Metanephros (tissue), 2 donors: ENCODE data around the gene PPM1M. TPM values are rescaled to one million over a fixed set of nuclear protein-coding genes. Genes with fewer than 3 reads are reported as not detected.

Experiments used
- small RNA-seq: library from RNA; depleted of rRNA; stranded (forward); fragments of <200 nt; gene quantifications from one replicate; pipeline ENCODE3, GENCODE V24; 2014; ENCODE audit warnings: low replicate concordance
- total RNA-seq: library from RNA; depleted of rRNA; stranded (reverse); fragments of >200 nt; gene quantifications from one replicate; pipeline ENCODE4 v1.2.3, GENCODE V29; 2014

PPM1M gene
- total RNA-seq: 15.0 TPM

DNA sequence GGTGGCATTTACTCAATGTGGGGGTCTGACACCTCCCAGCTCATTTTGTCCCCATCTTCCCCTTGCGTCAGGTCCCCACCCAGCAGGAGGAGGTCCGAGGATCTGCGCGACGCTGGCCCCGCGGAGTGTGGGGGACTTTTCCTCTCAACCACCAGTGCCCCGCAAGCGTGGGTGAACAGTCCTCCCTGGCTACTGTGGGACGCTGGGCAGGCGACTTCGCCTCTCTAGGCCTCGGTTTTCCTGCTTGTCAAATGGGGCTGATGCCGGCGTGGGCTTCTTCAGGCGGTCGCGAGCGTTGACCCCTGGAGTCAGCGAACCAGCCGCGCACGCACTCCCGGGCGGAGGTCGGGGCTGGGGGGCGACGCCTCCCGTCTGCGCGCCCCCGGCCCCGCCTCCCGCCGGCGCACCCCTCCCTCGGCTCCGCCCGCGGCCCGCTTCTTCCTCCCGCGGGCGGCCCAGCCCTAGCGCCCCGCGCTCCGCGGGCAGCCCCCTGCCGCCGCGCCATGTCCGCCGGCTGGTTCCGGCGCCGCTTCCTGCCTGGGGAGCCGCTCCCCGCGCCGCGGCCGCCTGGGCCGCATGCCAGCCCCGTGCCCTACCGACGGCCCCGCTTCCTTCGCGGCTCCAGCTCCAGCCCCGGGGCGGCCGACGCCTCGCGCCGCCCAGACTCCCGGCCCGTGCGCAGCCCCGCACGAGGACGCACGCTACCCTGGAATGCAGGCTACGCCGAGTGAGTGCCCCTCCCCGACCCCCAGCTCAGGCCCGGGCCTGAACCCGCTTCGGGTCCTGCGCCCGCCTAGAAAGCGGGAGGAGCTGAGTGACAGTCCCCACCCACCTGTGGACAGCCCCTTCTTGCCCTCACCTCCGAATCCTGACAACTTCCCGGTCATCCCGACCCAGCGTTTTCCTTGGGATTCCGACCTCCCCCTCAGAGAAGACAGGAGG is at the start of gene PPM1M:
Gene PPM1M, plus strand, starts transcription at position 438 of the 942 bp plus-strand sequence. Its CDS starts 66 bp downstream, at position 504.

DNA sequence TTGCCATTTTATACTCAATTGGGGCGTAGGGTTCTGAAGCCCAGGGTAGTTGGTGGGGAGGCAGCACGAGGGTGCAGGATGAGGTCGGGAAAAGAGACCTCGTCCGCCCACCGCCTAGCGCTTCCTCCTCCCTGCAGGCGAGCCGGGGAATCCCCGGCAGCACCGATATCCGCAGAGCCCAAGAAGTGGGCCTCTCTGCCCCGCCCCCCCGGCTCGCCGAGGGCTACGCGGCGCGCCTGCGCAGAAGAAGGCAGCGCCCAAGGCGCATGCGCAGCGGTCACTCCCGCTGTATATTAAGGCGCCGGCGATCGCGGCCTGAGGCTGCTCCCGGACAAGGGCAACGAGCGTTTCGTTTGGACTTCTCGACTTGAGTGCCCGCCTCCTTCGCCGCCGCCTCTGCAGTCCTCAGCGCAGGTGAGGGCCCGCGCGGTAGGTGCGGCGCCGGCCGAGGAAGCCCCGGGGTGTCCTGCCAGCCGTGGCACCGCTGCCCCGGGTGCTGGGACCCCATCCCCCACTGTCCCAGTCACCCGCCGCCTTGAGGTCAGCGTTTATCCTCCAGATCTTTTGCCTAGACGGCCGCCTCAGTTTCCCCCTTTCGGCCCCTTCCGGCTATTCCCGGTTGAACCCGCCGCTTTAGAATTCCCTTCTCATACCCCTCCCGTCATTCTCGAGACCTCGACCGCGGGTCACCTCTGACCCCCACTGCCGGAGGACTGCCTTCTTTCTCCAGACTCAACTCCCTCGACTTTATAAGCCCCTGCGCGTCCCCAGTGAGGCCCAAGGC is 47.5 kb upstream of the PPM1M start, which contains the start of gene ALAS1:
Gene ALAS1, plus strand, starts transcription at position 319 of the 784 bp plus-strand sequence. CDS start 1,082 bp downstream, outside the sequence.

GRCh38 chr3:52225452-52226228 is 19.9 kb upstream of the PPM1M start, which contains the start of gene TLR9:
Gene TLR9 (minus strand): TSS chr3:52225645. CDS start chr3:52225529, 116 bp downstream.

GRCh38 chr3:52238761-52239701 is 6.5 kb upstream of the PPM1M start, which contains the start of gene TWF2:
Gene TWF2 (minus strand): TSS chr3:52239158. CDS start chr3:52239016, 142 bp downstream.

GRCh38 chr3:52278510-52279069 is 33.0 kb downstream of the PPM1M start, which contains the start of gene WDR82:
Gene WDR82 (minus strand): TSS chr3:52278649. CDS start chr3:52278361, 288 bp downstream.

Small RNA genes lying within 50 kb of the gene (small RNA-seq; reads per million reads assigned to genes)
- gene MIR135A1: 1.9 reads per million, percentile 89 among the genes with 10 or more reads in this experiment
- 1,040 reads per million, percentile 99 among the genes with 10 or more reads in this experiment for gene MIRLET7G

Other genes with a start within 250 kb of the PPM1M start
- 787 TPM for gene RPL29, start 249.9 kb upstream of the PPM1M start, total RNA-seq
- 12.1 TPM for gene DUSP7, start 189.2 kb upstream of the PPM1M start, total RNA-seq
- gene POC1A, start 91.3 kb upstream of the PPM1M start, total RNA-seq: 7.1 TPM
- gene ALAS1, start 47.6 kb upstream of the PPM1M start, total RNA-seq: 41.9 TPM
- not detected for gene TLR9, start 20.1 kb upstream of the PPM1M start, total RNA-seq
- gene TWF2, start 6.6 kb upstream of the PPM1M start, total RNA-seq: 36.0 TPM
- gene WDR82, start 32.9 kb downstream of the PPM1M start, total RNA-seq: 74.4 TPM
- 22.8 TPM for gene GLYCTK, start 42.1 kb downstream of the PPM1M start, total RNA-seq
- 13.1 TPM for gene DNAH1, start 70.6 kb downstream of the PPM1M start, total RNA-seq
- 61.2 TPM for gene BAP1, start 164.2 kb downstream of the PPM1M start, total RNA-seq
- 8.2 TPM for gene PHF7, start 164.9 kb downstream of the PPM1M start, total RNA-seq
- gene SEMA3G, start 199.3 kb downstream of the PPM1M start, total RNA-seq: 10.2 TPM
- 97.2 TPM for gene TNNC1, start 208.3 kb downstream of the PPM1M start, total RNA-seq
- gene NISCH, start 209.8 kb downstream of the PPM1M start, total RNA-seq: 117 TPM
- gene STAB1, start 249.6 kb downstream of the PPM1M start, total RNA-seq: 95.8 TPM